ENCODE results near the gene EFCAB6.

Gene EFCAB6

DNA sequence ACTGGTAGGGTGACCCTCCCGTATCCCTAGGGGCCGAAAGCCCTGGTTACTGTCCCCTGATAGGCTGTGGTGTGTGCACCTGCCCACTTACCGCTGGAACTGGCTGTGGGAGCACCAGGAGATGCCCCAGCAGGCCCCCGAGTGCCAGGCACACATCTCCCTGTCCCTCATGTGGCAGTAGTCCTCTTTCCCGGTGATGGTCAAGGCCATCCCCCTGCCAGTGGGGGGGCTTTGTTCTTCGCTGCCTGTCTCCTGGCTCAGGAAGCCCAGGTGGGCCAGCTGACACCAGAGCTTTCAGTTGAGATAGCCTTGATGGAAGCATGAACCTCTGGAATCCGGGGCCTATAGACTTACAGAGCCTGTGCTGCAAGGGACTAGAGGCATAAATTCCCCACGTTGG, 299.8 kb downstream of the EFCAB6 start:
- no peak overlapping the region for H3K27ac ChIP-seq
- DNase-seq = no peak
- H3K27me3 ChIP-seq (replicated peaks) = no peaks in the 10 kb centered on the region
- TF ChIP-seq, protein P1, sequence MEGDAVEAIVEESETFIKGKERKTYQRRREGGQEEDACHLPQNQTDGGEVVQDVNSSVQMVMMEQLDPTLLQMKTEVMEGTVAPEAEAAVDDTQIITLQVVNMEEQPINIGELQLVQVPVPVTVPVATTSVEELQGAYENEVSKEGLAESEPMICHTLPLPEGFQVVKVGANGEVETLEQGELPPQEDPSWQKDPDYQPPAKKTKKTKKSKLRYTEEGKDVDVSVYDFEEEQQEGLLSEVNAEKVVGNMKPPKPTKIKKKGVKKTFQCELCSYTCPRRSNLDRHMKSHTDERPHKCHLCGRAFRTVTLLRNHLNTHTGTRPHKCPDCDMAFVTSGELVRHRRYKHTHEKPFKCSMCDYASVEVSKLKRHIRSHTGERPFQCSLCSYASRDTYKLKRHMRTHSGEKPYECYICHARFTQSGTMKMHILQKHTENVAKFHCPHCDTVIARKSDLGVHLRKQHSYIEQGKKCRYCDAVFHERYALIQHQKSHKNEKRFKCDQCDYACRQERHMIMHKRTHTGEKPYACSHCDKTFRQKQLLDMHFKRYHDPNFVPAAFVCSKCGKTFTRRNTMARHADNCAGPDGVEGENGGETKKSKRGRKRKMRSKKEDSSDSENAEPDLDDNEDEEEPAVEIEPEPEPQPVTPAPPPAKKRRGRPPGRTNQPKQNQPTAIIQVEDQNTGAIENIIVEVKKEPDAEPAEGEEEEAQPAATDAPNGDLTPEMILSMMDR (IDR thresholded peaks at IDR 0.05; ENCODE audit: low read depth, low read length, missing control alignments) = no peak
- H3K36me3 ChIP-seq (replicated peaks) = no peaks in the 10 kb centered on the region
- no peak overlapping the region for H3K4me3 ChIP-seq (ENCODE audit: low read depth, low read length)
- in situ Hi-C loops (cut with HindIII; ENCODE audit: low pct_ligation_motif_present, low sequenced_read_pairs) = no loop called here

DNA sequence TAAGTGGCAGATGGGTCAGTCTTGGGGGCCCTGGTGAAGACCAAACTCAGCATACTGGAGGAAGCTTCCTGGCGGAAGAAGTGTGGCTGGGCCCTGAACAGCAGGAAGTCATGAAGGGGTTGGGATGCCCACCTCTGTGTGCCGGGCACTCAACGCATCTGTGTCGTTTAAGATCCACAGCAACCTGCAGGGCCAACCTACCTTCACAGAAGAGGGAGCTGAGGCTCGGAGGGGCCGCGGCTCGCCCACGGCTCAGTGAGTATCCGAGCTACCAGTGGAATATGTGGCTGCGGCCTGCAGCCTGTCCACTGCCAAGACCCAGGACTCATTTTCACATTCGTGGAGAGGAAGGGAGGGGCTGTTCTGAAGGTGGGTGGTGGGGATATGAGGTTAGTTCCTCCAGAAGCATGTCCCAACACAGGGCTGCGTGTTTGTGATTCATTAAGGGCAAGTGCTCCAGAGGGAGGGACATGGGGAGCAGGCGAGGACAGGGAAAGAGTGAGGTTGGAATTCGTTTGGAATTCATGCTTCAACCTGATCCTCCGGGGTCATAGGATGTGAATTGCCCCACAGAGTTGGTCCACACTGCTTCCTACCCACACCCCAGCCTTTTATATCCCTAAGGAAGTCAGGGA, 300.7 kb downstream of the EFCAB6 start:
- TF ChIP-seq, protein P1 (IDR thresholded peaks at IDR 0.05; ENCODE audit: low read depth, low read length, missing control alignments) = no peak
- in situ Hi-C loops (cut with HindIII; ENCODE audit: low pct_ligation_motif_present, low sequenced_read_pairs) = no loop called here
- H3K27me3 ChIP-seq (replicated peaks) = no peaks in the 10 kb centered on the region
- no peak overlapping the region for H3K27ac ChIP-seq
- H3K4me3 ChIP-seq (ENCODE audit: low read depth, low read length) = no peak overlapping the region
- H3K36me3 ChIP-seq (replicated peaks) = no peaks in the 10 kb centered on the region
- no peak for DNase-seq

DNA sequence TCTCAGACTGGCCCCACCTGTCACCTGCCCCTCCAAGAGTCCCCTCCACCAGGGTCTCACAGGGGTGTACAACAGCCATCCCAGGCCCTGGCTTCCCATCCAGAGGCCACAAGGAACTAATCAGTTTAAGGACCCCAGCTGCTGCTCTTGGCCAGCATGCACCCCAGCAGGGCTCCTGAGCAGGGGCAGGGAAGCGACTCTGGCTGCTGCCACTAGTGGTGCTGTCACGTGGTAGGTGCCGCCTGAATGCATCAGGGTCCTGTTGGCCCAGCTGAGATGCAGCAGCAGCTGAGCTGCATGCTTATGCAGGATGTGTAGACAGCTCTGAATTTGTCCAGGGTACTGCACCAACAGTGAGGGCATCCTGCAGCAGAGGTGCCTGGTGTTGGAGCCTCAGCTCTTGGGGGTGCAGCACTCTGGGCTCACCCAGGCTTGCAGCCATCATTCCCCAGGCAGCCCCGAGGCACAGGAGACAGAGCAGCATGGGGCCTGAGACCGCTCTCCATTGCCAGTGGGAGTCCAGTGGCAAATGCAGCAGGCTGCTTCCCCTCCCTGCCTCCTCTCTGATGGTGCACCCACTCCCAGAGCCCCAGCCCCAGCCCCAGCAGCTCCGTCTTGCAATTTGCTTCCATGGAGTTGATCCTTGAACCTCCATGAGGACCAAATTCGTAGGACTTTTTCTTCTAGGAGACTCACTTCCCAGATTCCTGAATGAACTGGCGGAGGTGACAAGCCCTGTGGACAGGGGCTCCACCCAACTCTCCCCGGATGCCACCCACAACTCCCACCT, 301.6 kb downstream of the EFCAB6 start:
- Histone ChIP-seq H3K27me3 (replicated peaks) (no peaks in the 10 kb centered on the region), H3K27ac (no peak overlapping the region), H3K4me3 (ENCODE audit: low read depth, low read length) (no peak overlapping the region), H3K36me3 (replicated peaks) (no peaks in the 10 kb centered on the region)
- in situ Hi-C loops (cut with HindIII; ENCODE audit: low pct_ligation_motif_present, low sequenced_read_pairs) = no loop called here
- no peak for DNase-seq
- TF ChIP-seq, protein P1 (IDR thresholded peaks at IDR 0.05; ENCODE audit: low read depth, low read length, missing control alignments) = no peak

DNA sequence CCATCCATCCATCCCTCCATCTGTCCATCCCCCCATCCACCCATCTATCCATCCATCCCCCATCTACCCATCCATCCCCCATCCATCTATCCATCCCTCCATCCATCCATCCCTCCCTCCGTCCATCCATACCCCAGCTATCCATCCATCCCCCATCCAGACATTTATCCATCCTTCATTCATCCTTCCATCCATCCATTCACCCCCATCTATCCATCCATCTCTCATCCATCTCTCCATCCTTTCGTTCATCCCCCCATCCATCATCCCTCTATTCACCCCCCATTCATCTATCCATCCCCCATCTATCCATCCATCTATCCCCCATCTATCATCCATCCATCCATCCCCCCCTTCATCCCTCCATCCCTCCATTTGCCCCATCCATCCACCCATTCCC, 302.8 kb downstream of the EFCAB6 start:
- TF ChIP-seq, protein P1 (IDR thresholded peaks at IDR 0.05; ENCODE audit: low read depth, low read length, missing control alignments) = no peak
- H3K36me3 ChIP-seq (replicated peaks) = no peaks in the 10 kb centered on the region
- DNase-seq = no peak
- no peak overlapping the region for H3K27ac ChIP-seq
- H3K27me3 ChIP-seq (replicated peaks) = no peaks in the 10 kb centered on the region
- in situ Hi-C loops (cut with HindIII; ENCODE audit: low pct_ligation_motif_present, low sequenced_read_pairs) = no loop called here
- H3K4me3 ChIP-seq (ENCODE audit: low read depth, low read length) = no peak overlapping the region

DNA sequence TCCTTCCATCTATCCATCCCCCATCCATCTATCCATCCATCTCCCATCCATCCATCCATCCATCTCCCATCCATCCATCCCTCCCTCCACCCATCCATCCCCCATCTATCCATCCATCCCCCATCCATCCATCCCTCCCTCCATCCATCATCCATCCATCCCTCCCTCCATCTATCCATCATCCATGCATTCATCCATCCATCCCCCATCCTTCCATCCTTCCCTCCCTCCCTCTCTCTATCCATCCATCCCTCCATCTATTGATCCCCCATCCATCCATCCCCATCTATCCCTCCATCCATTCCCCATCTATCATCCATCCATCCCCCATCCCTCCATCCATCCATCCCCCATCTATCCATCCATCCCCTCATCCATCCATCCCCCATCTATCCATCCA, 303.6 kb downstream of the EFCAB6 start:
- H3K27ac ChIP-seq = no peak overlapping the region
- H3K4me3 ChIP-seq (ENCODE audit: low read depth, low read length) = no peak overlapping the region
- no peaks in the 10 kb centered on the region for H3K36me3 ChIP-seq (replicated peaks)
- TF ChIP-seq, protein P1 (IDR thresholded peaks at IDR 0.05; ENCODE audit: low read depth, low read length, missing control alignments) = no peak
- DNase-seq = no peak
- H3K27me3 ChIP-seq (replicated peaks) = no peaks in the 10 kb centered on the region
- in situ Hi-C loops (cut with HindIII; ENCODE audit: low pct_ligation_motif_present, low sequenced_read_pairs) = no loop called here
